ENCODE measurements around the gene SFXN1.
"Not testable (repeated sequence)": the region's sequence is repeated elsewhere in the genome, so short reads cannot be mapped to it uniquely, and the experiment has no call there.

SFXN1 gene

GRCh38 chr5:175478384-175479124 is at the start of gene SFXN1:
Gene SFXN1 (plus strand): TSS chr5:175478560. CDS start chr5:175492104, 13,544 bp downstream.
- DNase-seq: peak; percentile 71

DNA sequence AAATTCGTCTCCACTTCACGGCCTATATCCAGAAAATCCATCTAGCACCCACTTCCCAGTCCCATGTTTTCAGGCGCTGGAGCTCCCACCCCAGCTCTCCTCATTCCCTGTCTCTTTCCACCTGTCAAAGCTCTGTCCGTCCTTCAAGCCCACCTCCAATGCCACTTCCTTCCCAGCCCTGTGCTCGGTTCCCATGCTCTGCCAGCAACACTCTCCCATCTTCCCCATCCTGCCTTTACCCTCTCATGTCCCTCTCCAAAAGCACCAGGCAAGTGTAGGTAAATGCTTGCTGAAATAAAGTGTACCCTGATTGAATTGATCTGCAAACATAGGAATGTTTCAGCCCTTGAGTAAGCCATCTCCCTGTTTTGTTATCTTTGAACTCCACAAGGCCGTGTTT is 43.6 kb upstream of the SFXN1 start:
- no peak for DNase-seq

DNA sequence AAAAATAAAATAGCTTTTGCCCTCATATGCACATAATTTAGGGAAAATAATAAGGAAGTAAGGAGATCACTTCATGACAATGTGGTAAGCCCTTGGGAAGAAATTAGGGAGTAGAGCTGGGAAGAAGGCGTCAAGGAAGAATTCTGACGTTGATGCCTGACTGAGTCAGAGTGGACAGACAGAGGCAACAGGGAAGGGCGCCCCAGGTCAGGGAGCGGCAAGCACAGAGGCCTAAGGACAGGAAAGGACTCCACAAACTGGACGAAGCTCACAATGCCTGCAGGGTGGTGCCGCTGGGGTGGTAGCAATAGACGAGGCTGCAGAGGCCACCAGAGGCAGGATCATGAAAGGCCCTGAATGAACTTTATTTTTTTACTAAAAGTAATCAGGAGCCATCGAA is 42.0 kb upstream of the SFXN1 start:
- DNase-seq: no peak

DNA sequence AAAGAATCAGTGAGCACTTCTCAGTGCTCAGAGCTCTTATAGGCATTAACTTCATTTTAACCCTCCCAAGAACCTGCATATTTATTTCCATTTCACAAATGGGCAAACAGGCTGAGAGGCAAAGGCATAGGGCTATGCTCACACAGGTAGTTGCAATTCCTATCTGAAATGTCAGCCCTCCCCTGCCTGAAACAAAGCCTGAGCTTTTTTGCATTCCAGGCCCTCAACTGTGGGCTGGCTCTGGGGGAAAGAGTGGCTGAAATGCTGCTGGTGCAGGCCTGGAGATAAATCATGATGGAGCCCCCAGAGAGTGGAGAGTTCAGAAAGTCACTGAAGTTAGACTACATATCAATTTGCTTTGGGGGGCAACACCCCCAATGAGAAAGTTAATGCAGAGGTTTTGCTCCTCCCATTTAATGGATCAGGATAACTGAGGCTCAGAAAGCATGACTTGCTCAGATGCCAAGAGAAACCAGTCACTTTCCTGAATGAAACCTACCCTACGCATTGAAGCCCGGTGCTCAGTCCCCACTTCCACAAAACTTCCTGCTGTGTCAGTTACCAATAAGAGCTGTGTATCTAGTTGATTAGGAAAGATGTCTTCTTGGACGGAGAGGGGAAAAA is 40.0 kb upstream of the SFXN1 start:
- DNase-seq: no peak

- no peak for DNase-seq
Observed at GRCh38 chr5:175443514-175444059, 34.8 kb upstream of the SFXN1 start.

- DNase-seq: peak; percentile 59
Observed at GRCh38 chr5:175444060-175444904, 34.1 kb upstream of the SFXN1 start, which contains the start of gene DRD1. Gene DRD1 (minus strand): TSS chr5:175444182. CDS start chr5:175443099, 1,083 bp downstream.

- DNase-seq: peak; percentile 19
Observed at GRCh38 chr5:175444905-175445456, 33.4 kb upstream of the SFXN1 start.

DNA sequence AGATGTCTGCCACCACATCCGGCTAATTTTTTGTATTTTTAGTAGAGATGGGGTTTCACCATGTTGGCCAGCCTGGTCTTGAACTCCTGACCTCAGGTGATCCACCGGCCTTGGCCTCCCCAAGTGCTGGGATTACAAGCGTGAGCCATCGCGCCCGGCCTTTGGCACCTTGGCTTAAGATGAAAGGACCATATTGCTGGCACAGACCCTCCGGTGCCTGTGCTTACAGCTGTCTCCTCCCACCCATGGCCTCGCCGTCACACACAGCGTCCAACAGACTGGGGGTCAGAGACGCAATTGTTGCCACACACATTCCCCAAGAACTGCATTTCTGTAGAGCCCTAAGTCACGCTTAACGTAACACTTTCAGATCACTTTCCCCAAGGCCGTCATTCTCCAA is 32.0 kb upstream of the SFXN1 start:
- DNase-seq: not testable (repeated sequence)

DNA sequence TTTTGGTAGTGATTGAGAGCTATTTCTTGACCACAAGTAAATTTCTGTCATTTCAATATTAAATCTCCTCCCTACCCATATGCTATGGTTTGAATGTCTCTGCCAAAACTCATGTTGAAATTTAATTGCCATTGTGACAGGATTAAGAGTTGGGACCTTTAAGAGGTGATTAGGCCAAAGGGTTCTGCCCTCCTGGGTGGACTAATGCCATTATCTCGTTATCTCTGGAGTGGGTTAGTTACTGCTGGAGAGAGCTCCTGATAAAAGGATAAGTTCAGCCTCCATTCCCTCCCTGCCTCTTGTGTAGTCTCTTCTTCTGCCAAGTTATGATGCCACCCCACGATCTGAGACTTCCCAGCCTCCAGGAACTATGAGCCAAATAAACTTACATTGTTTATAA is 30.8 kb upstream of the SFXN1 start:
- no peak for DNase-seq

GRCh38 chr5:175448276-175448675 is 30.1 kb upstream of the SFXN1 start:
- DNase-seq: no peak

DNA sequence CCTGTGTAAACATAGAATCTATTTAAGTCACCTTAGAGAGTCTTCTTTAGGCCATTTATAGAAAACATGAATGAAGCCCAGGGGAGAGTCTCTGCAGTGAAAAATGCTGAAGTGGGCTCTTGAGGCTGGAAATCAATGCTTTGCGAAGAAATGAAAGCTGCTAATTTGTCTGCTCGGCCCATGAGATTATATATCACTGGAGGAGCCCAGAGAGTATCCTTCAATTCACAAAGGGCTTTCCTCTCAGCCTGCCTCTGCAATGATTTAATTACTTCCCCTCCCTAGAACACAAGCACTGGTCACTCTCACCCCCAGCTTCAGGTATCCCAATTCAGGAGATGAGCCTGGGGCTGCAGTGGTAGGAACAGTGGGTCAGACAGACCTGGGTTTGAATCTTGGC is 26.2 kb upstream of the SFXN1 start:
- DNase-seq: no peak

GRCh38 chr5:175454338-175454737 is 24.0 kb upstream of the SFXN1 start:
- not testable (repeated sequence) for DNase-seq

GRCh38 chr5:175456105-175456742 is 22.1 kb upstream of the SFXN1 start:
- no peak for DNase-seq

DNA sequence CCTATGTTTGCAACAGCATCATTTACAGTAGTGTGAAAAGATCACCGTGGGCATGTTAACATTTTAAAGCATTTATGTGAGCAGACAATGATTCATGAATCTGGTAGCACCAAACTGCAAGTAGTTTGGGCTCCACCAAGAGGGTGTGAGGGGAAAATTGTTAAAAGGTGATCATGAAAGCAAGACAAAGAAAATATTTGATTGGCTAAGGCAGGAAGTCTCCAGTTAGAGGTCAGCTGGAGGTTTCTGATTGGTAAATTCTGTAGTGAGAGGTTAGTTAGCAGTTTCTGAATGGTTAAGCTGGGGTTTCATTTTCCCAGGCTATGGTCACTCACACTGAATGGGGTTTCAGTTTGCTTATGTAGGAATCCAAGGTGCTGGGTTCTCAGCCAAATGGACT is 20.9 kb upstream of the SFXN1 start:
- DNase-seq: peak; percentile 7

- DNase-seq: peak; percentile 15
Observed at GRCh38 chr5:175460126-175460525, 18.2 kb upstream of the SFXN1 start.

- no peak for DNase-seq
Observed at GRCh38 chr5:175460552-175460951, 17.8 kb upstream of the SFXN1 start.

GRCh38 chr5:175461370-175461769 is 17.0 kb upstream of the SFXN1 start:
- no peak for DNase-seq

DNA sequence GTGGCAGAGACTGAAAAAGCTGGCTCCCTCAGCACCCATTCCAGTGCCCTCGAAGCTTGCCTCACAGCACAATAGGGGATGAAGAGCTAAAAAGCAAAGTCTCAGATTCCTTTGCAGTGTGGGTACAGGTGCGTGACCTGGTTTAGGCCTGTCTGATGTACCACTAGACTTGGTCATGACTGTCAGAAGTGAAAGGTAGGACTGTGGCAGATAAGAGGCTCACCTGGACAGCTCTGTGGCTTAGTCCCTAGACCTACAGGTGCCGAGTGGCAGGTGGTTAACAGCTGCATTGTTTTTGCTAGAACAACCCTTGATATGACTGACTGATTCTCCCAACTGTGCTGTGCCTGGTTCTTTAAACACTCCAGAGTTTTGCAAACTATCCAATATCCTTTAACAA is 14.7 kb upstream of the SFXN1 start:
- DNase-seq: peak; percentile 74

DNA sequence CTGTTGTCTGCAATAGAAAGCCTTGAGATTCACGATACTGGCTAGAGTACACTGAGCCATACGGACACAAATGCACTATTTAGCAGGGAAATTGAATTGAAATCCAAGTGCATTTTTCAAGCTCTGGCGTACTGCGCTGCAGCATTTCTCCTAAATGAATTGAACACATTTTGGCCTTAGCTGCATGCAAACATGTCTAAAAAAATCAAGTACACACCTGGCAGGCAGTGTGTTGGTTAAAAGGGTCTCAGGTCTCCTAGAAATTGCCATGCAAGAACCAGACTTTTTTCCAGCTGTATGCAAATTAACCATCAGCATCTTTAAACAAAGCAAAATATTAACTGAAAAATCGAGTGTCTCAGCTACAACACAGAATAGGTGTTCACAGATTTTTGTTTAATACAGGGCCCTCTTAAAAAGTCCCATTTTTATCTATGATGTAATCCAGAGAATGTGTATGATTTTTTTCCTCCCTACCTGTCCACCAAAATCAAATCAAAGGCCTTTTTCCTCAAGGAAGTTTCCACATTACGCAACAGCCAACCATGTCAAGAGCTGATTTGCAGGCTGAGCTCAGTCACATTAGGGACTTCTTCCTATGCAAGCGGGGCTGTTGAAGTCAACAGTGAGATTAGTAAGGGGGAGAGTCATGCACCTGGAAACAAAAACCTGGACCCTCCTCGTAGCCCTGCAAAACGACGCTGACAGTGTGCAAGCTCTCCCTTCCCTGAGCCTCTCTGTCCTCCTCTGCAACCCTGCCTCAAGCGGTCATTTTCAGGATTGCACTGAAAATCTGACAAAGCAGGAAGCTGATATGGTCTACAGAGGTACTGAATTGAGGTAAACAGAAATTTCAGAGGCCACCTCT is 14.1 kb upstream of the SFXN1 start:
- DNase-seq: peak; percentile 70

DNA sequence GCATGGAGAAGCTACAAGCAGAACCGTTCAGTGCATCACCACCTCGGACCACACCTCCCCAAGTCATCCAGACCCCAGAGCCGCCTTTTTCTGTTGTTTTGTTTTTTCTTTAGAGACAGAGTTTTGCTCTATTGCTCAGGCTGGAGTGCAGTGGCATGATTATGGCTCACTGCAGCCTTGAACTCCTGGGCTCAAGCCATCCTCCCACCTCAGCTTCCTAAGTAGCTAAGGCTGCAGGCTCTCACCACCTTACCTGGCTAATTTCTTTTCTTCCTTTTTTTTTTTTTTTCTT is 13.5 kb upstream of the SFXN1 start:
- DNase-seq: no peak

DNA sequence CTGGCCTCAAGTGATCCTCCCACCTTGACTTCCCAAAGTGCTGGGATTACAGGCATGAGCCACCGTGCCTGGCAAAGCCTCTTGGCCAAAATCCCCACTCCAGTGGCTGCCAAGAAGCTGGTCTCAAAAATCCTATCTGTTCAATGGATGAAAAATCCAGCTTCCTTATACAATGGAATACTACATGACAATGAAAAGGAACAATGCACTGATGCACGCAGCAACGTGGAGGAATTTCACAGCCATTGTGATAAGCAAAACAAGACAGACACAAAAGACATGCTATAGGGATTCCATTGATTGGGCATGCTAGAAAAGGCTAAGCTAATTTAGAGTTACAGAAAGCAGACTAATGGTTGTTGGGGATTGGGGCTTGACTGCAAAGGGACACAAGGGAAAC is 13.1 kb upstream of the SFXN1 start:
- DNase-seq: no peak

Data from NCI-H146 (cell line).